GM19397 (cell line): Measurements from ENCODE around the gene MTA3.
A peak's percentile ranks its signal among the peaks of the same experiment; 100 is the strongest.

ENCODE experiments used
- ATAC-seq: cut with Tn5 transposase; IDR thresholded peaks from one replicate; pipeline ENCODE4 v1.9.1; 2021; ENCODE audit warnings: mild to moderate bottlenecking, moderate library complexity; ENCODE audit not compliant: unreplicated experiment

The MTA3 gene

GRCh38 chr2:42757981-42758740, 189.7 kb downstream of the MTA3 start:
- ATAC-seq = no peak

- ATAC-seq = no peak
Measured at GRCh38 chr2:42758751-42759150, 190.3 kb downstream of the MTA3 start.

GRCh38 chr2:42761554-42761953, 193.1 kb downstream of the MTA3 start:
- no peak for ATAC-seq

- ATAC-seq = no peak
Measured at GRCh38 chr2:42762155-42762554, 193.7 kb downstream of the MTA3 start.

GRCh38 chr2:42762823-42763804, 194.7 kb downstream of the MTA3 start:
- no peak for ATAC-seq

GRCh38 chr2:42764096-42764495, 195.7 kb downstream of the MTA3 start, which contains the start of gene OXER1:
Gene OXER1, minus strand, starts transcription at chr2:42764135. Its CDS starts 73 bp downstream, at chr2:42764062.
- ATAC-seq = no peak

GRCh38 chr2:42764901-42765300, 196.5 kb downstream of the MTA3 start:
- ATAC-seq = no peak

GRCh38 chr2:42765686-42766085, 197.3 kb downstream of the MTA3 start:
- ATAC-seq = no peak

- no peak for ATAC-seq
Measured at GRCh38 chr2:42767080-42767898, 198.9 kb downstream of the MTA3 start.

GRCh38 chr2:42767899-42768705, 199.7 kb downstream of the MTA3 start:
- no peak for ATAC-seq

GRCh38 chr2:42768706-42769256, 200.3 kb downstream of the MTA3 start:
- ATAC-seq = no peak

- no peak for ATAC-seq
Measured at GRCh38 chr2:42769583-42770287, 201.3 kb downstream of the MTA3 start.

- peak; percentile 69 for ATAC-seq
Measured at GRCh38 chr2:42770288-42771131, 202.1 kb downstream of the MTA3 start.

GRCh38 chr2:42771546-42772153, 203.2 kb downstream of the MTA3 start:
- no peak for ATAC-seq

- no peak for ATAC-seq
Measured at GRCh38 chr2:42775186-42775585, 206.8 kb downstream of the MTA3 start.

GRCh38 chr2:42775810-42776209, 207.4 kb downstream of the MTA3 start:
- no peak for ATAC-seq

GRCh38 chr2:42777883-42778805, 209.7 kb downstream of the MTA3 start:
- no peak for ATAC-seq
